Activated CD8-positive, alpha-beta memory T cell treated with anti-CD3 and anti-CD28 coated beads for 36 hours (primary cell): ENCODE results near the gene SCAI. TPM values are rescaled to one million over a fixed set of nuclear protein-coding genes. Genes with fewer than 3 reads are reported as not detected.
"Not testable (repeated sequence)": the region's sequence is repeated elsewhere in the genome, so short reads cannot be mapped to it uniquely, and the experiment has no call there.

Source experiments
- CTCF ChIA-PET: fragments of 350-600 bp; sonication (Branson Sonifier 250); formaldehyde crosslinking; loops from one replicate; lab custom pipeline; 2021; ENCODE audit warnings: antibody characterized with exemption; lab: Charles Lee
- POLR2A ChIA-PET: fragments of 350-600 bp; sonication (Branson Sonifier 250); formaldehyde crosslinking; loops from one replicate; lab custom pipeline; 2021; ENCODE audit warnings: antibody characterized with exemption; lab: Charles Lee
- total RNA-seq, 2 experiments: library from RNA; stranded (reverse); gene quantifications; one replicate each; pipeline ENCODE4 v1.2.3, GENCODE V29; 2021

The SCAI gene
- 1 to 10 TPM; 7.5 to 8.8 TPM for total RNA-seq

- POLR2A ChIA-PET, result interaction anchor here (1.7 kb wide), 1 partner anchor 56 kb away, joined by 4 read pairs; the partner anchor contains the start of gene RABEPK
- CTCF ChIA-PET, result interaction anchor here (0.6 to 1.1 kb wide), 5 partner anchors 9 to 437 kb away, joined by 3 to 4 read pairs (median 3); no protein-coding TSS in a partner anchor
These were observed at the start of gene SCAI for GRCh38 chr9:125143377-125144090. Gene SCAI (minus strand): TSS chr9:125143528. CDS start chr9:125143437, 91 bp downstream.

- ChIA-PET CTCF (interaction anchor here (1.7 kb wide), 1 partner anchor 9 kb away, joined by 10 read pairs; no protein-coding TSS in a partner anchor), POLR2A (interaction anchor here (0.5 to 1.2 kb wide), 5 partner anchors 9 to 320 kb away, joined by 3 to 8 read pairs (median 4); partner anchors contain the start of genes GAPVD1, HSPA5 and RABEPK)
These were observed 47.1 kb upstream of the SCAI start for GRCh38 chr9:125190361-125190801.

DNA sequence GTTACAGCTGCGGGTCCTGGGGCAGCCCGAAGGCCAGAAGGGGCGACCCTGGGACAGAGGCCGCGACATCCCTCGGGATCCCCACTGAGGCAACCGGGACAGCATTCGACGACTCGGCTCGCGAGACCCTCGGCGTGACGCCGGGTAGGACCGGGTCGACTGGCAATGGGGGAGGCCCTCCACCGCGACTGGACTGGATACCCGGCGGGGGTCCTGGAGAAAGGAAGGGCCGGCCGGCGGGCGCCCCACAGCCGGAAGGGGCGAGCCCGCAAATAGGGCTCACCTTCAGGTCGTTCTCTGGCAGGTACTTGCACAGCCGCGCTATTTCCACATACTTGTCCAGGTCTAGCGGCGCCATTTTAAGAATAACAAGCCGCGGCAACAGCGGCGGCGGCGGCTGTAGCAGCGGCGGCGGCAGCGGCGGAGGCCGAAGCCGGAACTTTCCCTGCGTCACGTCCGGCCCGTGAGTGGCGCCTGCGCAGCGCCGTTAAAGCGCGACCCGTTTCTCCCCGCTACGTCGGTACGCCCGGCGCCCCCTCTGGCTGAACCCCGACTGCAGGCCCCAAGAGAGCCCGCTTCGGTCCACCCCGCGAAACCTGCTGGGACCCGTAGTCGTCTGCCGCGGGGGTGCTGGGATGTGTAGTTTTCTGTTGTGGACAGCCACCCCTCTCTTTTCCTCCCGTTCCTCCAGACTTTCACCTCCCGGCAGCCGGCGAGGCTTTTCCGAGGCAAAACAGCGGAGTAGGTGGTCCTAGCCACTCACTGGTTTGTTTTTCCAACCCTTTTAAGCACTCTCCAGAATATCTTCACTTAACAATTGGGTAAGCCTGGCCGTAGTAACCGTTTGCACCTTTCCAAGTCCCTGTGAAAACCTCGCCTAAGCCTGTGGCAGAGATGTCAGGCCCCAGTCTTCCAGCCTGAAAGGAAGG is 46.3 kb upstream of the SCAI start, which contains the start of gene PPP6C:
Gene PPP6C, minus strand, starts transcription at position 443 of the 929 bp plus-strand sequence. Its CDS starts 85 bp downstream, at position 358.
- ChIA-PET CTCF (interaction anchor here (1.7 kb wide), 1 partner anchor 10 kb away, joined by 10 read pairs; no protein-coding TSS in a partner anchor), POLR2A (interaction anchor here (0.5 to 1.2 kb wide), 5 partner anchors 10 to 319 kb away, joined by 3 to 7 read pairs (median 4); partner anchors contain the start of genes GAPVD1, HSPA5 and RABEPK)

GRCh38 chr9:125189011-125189360 is 45.7 kb upstream of the SCAI start:
- ChIA-PET POLR2A (interaction anchor here (0.5 to 0.8 kb wide), 2 partner anchors 10 to 63 kb away, joined by 3 to 5 read pairs; no protein-coding TSS in a partner anchor), CTCF (no interaction called here)

- ChIA-PET CTCF (no interaction called here), POLR2A (no interaction called here)
These were observed 40.2 kb upstream of the SCAI start for GRCh38 chr9:125183561-125183960.

GRCh38 chr9:125183054-125183453 is 39.7 kb upstream of the SCAI start:
- ChIA-PET CTCF (no interaction called here), POLR2A (no interaction called here)

- POLR2A ChIA-PET, result interaction anchor here (0.5 kb wide), 1 partner anchor 18 kb away, joined by 5 read pairs; no protein-coding TSS in a partner anchor
- CTCF ChIA-PET, result not testable (repeated sequence)
These were observed 38.4 kb upstream of the SCAI start for GRCh38 chr9:125181756-125182155.

GRCh38 chr9:125180876-125181275 is 37.5 kb upstream of the SCAI start:
- CTCF ChIA-PET, result no interaction called here
- POLR2A ChIA-PET, result no interaction called here

- CTCF ChIA-PET, result interaction anchor here (1.2 kb wide), 1 partner anchor 15 kb away, joined by 4 read pairs; no protein-coding TSS in a partner anchor
- POLR2A ChIA-PET, result not testable (repeated sequence)
These were observed 36.4 kb upstream of the SCAI start for GRCh38 chr9:125179776-125180175.

GRCh38 chr9:125177888-125178287 is 34.6 kb upstream of the SCAI start:
- ChIA-PET POLR2A (no interaction called here), CTCF (no interaction called here)

GRCh38 chr9:125176636-125177035 is 33.3 kb upstream of the SCAI start:
- POLR2A ChIA-PET, result no interaction called here
- CTCF ChIA-PET, result no interaction called here

- POLR2A ChIA-PET, result no interaction called here
- CTCF ChIA-PET, result no interaction called here
These were observed 28.9 kb upstream of the SCAI start for GRCh38 chr9:125172031-125172755.

DNA sequence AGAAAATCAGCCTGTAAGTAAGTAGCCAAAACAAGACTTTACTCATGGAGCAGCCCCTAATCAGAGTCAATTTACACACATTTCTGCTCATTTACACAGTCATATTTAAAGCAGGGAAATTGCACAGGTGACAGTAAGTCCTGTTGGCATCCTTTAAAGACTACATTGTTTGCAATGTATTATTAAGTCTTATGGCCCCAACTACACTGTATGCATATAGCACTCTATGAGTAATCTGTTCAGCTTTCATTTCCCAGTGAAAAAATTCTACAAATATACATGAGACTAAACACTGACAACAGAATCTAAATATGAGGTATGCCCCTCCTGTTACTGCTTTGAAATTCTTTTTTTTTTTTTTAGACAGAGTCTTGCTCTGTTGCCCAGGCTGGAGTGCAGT is 26.6 kb upstream of the SCAI start:
- POLR2A ChIA-PET, result no interaction called here
- CTCF ChIA-PET, result interaction anchor here (0.7 kb wide), 1 partner anchor 161 kb away, joined by 3 read pairs; no protein-coding TSS in a partner anchor

DNA sequence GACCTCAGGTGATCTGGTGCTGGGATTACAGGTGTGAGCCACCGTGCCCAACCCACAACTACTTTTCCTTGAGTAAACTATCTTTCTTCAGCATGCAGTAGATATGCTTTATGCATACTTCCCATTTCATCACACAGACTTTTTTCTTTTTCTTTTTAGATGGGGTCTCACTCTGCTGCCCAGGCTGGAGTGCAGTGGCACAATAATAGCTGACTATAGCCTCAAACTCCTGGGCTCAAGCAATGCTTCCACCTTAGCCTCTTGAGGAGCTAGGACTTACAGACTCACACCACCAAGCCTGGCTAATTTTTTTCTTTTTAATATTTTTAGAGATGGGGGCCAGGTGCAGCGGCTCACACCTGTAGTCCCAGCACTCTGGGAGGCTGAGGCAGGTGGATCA is 23.4 kb upstream of the SCAI start:
- ChIA-PET POLR2A (interaction anchor here (0.7 kb wide), 1 partner anchor 182 kb away, joined by 4 read pairs; no protein-coding TSS in a partner anchor), CTCF (interaction anchor here (0.6 kb wide), 1 partner anchor 81 kb away, joined by 4 read pairs; no protein-coding TSS in a partner anchor)

DNA sequence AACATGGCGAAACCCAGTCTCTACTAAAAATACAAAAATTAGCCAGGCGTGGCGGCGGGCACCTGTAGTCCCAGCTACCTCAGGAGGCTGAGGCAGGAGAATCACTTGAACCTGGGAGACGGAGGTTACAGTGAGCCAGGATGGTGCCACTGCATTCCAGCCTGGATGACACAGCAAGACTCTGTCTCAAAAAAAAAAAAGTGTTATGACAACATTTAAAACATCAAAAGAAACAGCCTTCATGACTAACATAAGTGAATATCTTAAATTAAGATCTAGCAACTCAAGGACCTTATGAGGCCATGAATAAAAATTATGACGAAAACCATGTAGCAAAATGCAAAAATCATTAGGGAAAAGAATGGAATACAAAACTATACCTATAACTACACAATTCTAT is 19.6 kb upstream of the SCAI start:
- CTCF ChIA-PET, POLR2A ChIA-PET: not testable (repeated sequence)

DNA sequence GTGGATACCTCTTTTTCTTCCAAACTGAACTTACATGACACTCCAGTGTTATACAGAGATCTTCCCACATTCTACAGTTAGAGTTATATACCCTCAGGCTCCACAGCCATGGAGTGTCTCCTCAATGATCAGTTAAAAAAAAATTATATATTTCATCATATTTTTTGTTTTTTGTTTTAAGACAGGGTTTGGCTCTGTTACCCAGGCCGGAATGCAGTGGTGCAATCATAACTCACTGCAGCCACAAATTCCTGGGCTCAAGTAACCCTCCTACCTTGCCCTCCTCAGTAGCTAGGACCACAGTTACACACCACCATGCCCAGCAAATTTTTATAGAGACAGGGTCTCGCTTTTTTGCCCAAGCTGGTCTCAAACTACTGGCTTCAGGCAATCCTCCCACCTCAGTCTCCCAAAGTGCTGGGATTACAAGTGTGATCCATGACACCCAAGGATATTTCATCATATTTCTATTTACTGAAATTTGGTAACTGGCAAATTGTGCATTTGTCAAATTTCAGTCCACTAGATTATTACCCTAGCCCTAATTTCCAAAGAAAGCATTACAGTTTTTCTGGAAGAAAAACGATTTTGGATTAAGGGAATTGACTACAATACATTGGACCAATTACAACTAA is 18.1 kb upstream of the SCAI start:
- POLR2A ChIA-PET, result no interaction called here
- CTCF ChIA-PET, result interaction anchor here (0.6 kb wide), 1 partner anchor 119 kb away, joined by 4 read pairs; no protein-coding TSS in a partner anchor

GRCh38 chr9:125160750-125161149 is 17.4 kb upstream of the SCAI start:
- CTCF ChIA-PET, result no interaction called here

GRCh38 chr9:125156551-125156950 is 13.2 kb upstream of the SCAI start:
- ChIA-PET POLR2A (no interaction called here), CTCF (no interaction called here)

More at GRCh38 chr9:125160750-125161149, 17.4 kb upstream of the SCAI start:
- POLR2A ChIA-PET, result no interaction called here
